Osteocyte (in vitro differentiated cells): ENCODE measurements around the gene CEP85L. TPM values are rescaled to one million over a fixed set of nuclear protein-coding genes. Genes with fewer than 3 reads are reported as not detected.
A peak's percentile ranks its signal among the peaks of the same experiment; 100 is the strongest.

Source experiments
- DNase-seq: peaks from one replicate; pipeline ENCODE4 v3.0.0; 2021; ENCODE audit warnings: mixed read lengths; ENCODE audit not compliant: unreplicated experiment; ENCODE audit errors: extremely low spot score
- H3K27ac Mint-ChIP-seq: one replicate; pipeline ENCODE4 v1.8.0; 2021; ENCODE audit warnings: mild to moderate bottlenecking, mixed read lengths; ENCODE audit not compliant: unreplicated experiment
- H3K27me3 Mint-ChIP-seq: one replicate; pipeline ENCODE4 v1.8.0; 2021; ENCODE audit warnings: mixed read lengths; ENCODE audit not compliant: unreplicated experiment
- H3K36me3 Mint-ChIP-seq: one replicate; pipeline ENCODE4 v1.8.0; 2021; ENCODE audit warnings: mixed read lengths; ENCODE audit not compliant: unreplicated experiment
- H3K4me1 Mint-ChIP-seq: one replicate; pipeline ENCODE4 v1.8.0; 2021; ENCODE audit warnings: mixed read lengths; ENCODE audit not compliant: unreplicated experiment
- H3K4me3 Mint-ChIP-seq: one replicate; pipeline ENCODE4 v1.8.0; 2021; ENCODE audit warnings: mild to moderate bottlenecking, moderate library complexity, mixed read lengths; ENCODE audit not compliant: unreplicated experiment
- H3K9me3 Mint-ChIP-seq: one replicate; pipeline ENCODE4 v1.8.0; 2021; ENCODE audit warnings: mixed read lengths; ENCODE audit not compliant: unreplicated experiment
- CTCF ChIP-seq: fragments of 200-600 bp; sonication (generic); IDR thresholded peaks from 2 replicates; pipeline ENCODE4 v1.5.0; 2021; ENCODE audit warnings: antibody characterized with exemption, mild to moderate bottlenecking, moderate library complexity
- total RNA-seq: library from RNA; stranded (reverse); gene quantifications from 2 replicates; pipeline ENCODE4 v1.2.1, GENCODE V29; 2021

Gene CEP85L
- total RNA-seq, 1 donor from 2014 or later, result 10.4 TPM

- peaks cover 13% of the 10 kb centered on the region for H3K36me3 Mint-ChIP-seq
- H3K4me1 Mint-ChIP-seq, result no peaks in the 10 kb centered on the region
- DNase-seq, result no peak
- no peak overlapping the region for H3K27ac Mint-ChIP-seq
- no peaks in the 10 kb centered on the region for H3K27me3 Mint-ChIP-seq
- peaks cover 6% of the 10 kb centered on the region for H3K9me3 Mint-ChIP-seq
- no peak for TF ChIP-seq CTCF
- H3K4me3 Mint-ChIP-seq, result no peak overlapping the region
Observed at GRCh38 chr6:118514689-118515088, 136.7 kb downstream of the CEP85L start.

DNA sequence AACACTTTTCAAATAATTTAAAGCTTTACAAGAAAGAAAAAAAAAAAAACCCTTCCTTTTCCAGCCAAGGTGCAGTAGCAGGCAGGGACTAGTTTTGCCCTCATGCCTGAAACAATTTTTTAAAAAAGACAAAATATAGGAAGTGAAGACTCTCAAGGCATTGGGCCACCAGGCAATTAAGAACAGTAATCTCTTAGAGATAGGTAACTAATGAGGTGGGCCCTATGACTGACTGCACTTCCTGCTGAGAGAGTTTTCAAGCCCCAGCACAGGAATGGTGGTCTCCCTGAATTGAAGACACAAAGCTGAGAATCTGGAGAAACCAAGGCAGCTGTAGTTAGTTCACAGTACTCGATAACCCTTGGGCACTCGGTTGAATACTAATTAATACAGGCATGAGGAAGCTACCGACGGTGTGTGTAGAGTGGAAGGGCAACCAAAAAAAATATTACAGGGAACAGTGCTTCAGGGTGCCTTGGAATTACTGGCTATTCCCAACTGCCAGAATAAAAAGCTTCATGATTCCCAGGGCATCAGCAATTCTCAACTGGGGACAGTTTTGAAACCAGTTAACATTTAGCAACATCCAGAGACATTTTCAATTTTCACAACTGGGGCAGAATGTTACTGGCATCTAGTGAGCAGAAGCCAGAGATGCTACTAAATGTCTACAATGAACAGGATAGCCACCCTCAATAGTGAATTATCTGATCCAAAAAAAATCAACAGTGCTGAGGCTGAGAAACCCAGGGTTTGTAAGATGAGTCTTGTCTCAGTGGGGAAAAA, 139.3 kb downstream of the CEP85L start:
- Mint-ChIP-seq H3K4me3 (no peak overlapping the region), H3K27ac (no peak overlapping the region), H3K9me3 (no peaks in the 10 kb centered on the region), H3K36me3 (no peaks in the 10 kb centered on the region), H3K27me3 (no peaks in the 10 kb centered on the region), H3K4me1 (no peaks in the 10 kb centered on the region)
- TF ChIP-seq CTCF, result no peak
- no peak for DNase-seq

DNA sequence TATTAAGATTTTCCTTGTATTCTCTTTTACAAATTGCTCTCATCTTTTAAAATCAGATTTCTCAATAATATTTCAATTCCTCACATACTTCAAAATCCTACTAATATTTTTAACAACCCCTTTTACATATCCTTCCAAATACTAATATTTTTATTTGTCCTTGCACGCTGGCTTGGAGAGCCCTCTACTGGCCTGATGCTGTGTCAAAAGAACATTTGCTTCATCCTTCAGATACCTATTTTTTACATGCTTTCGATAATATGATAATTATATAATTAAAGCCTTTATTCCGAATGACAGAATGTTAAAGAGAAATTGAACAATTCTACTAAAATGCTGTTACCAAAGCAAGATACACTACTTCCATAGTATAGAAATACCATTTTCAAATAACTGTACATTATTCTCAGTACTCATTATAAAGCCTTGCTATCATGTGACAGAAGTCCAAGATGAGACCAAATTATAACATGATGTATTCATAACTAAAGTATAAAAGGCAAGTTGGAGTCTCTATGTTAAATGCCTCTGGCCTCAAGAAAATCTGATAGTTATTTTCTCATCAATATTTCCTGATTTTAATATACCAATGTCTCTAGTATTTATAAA, 142.3 kb downstream of the CEP85L start:
- H3K36me3 Mint-ChIP-seq, result peaks cover 6% of the 10 kb centered on the region
- DNase-seq, result no peak
- no peak overlapping the region for H3K27ac Mint-ChIP-seq
- H3K9me3 Mint-ChIP-seq, result no peaks in the 10 kb centered on the region
- TF ChIP-seq CTCF, result peak; percentile 82
- no peaks in the 10 kb centered on the region for H3K27me3 Mint-ChIP-seq
- no peak overlapping the region for H3K4me3 Mint-ChIP-seq
- H3K4me1 Mint-ChIP-seq, result peaks cover 3% of the 10 kb centered on the region

DNA sequence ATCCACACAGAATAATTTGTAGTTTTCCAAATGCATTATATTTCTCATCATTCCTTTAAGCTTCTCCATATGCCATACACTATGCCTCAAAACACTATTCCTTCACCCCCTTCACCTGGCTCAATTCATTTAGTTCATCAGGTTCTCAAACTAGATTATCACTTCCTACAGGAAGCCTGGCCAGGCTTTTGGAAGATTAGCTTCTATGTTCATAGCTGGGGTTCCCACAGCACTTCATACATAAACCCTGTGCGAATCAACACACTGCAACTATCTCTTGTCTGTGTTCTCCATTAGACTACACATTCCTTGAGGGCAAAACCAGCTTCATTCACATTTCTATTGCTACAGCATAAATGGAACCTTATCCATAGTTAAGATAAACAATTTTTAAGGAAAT, 143.8 kb downstream of the CEP85L start:
- Mint-ChIP-seq H3K36me3 (peaks cover 17% of the 10 kb centered on the region), H3K4me1 (peaks cover 3% of the 10 kb centered on the region), H3K27me3 (no peaks in the 10 kb centered on the region), H3K9me3 (no peaks in the 10 kb centered on the region), H3K27ac (no peak overlapping the region), H3K4me3 (no peak overlapping the region)
- DNase-seq, result no peak
- no peak for TF ChIP-seq CTCF

GRCh38 chr6:118506071-118506638, 145.2 kb downstream of the CEP85L start:
- Mint-ChIP-seq H3K4me3 (no peak overlapping the region), H3K27me3 (no peaks in the 10 kb centered on the region), H3K36me3 (peaks cover 21% of the 10 kb centered on the region), H3K27ac (no peak overlapping the region), H3K9me3 (no peaks in the 10 kb centered on the region), H3K4me1 (peaks cover 3% of the 10 kb centered on the region)
- DNase-seq, result no peak
- TF ChIP-seq CTCF, result no peak
